B cell (primary cell): ENCODE results near the gene MPPED2. TPM values are rescaled to one million over a fixed set of nuclear protein-coding genes. Genes with fewer than 3 reads are reported as not detected.

Experiments
- ATAC-seq: fragments of 200-7000 bp; cut with Tn5 transposase; one replicate; pipeline ENCODE4 v1.10.0; 2021; ENCODE audit warnings: low read depth, mild to moderate bottlenecking, moderate number of reproducible peaks, moderate library complexity
- CTCF ChIA-PET: fragments of 350-600 bp; sonication (Branson Sonifier 250); formaldehyde crosslinking; loops from one replicate; lab custom pipeline; 2021; ENCODE audit warnings: antibody characterized with exemption, inconsistent platforms; lab: Charles Lee
- POLR2A ChIA-PET: fragments of 350-600 bp; sonication (Branson Sonifier 250); formaldehyde crosslinking; loops from one replicate; lab custom pipeline; 2021; ENCODE audit warnings: antibody characterized with exemption; lab: Charles Lee
- DNase-seq: peaks from one replicate; pipeline ENCODE4 v3.0.0; 2013
- H2AFZ ChIP-seq: 2 replicates; pipeline ENCODE4 v1.6.1; 2012; ENCODE audit warnings: mild to moderate bottlenecking, low read depth, low read length; ENCODE audit not compliant: insufficient read depth, poor library complexity, severe bottlenecking
- H3K27ac ChIP-seq, 2 donors: 1 replicate in 1 of 2; 2 replicates in 1 of 2; pipeline ENCODE4 v1.5.1; 2012 to 2013; ENCODE audit warnings: low read length in 2 of 2, mild to moderate bottlenecking in 2 of 2, moderate library complexity in 1 of 2
- H3K27me3 ChIP-seq, 4 experiments: fragments of 200-600 bp in 1 of 4; sonication (generic) in 1 of 4; replicated peaks in 1 of 4; 1 replicate in 2 of 4; 2 replicates in 2 of 4; pipeline versions ENCODE4 v1.6.1 to v1.7.0; 2013 to 2016; ENCODE audit warnings: low read length in 3 of 4, mild to moderate bottlenecking in 2 of 4, mixed read lengths in 1 of 4, moderate library complexity in 1 of 4; ENCODE audit not compliant: insufficient read depth in 4 of 4, control insufficient read depth in 3 of 4; ENCODE audit errors: control extremely low read depth in 1 of 4
- H3K36me3 ChIP-seq, 2 experiments: replicated peaks in 1 of 2; 1 replicate in 1 of 2; 2 replicates in 1 of 2; pipeline versions ENCODE4 v1.6.1 to v1.7.1; 2013; ENCODE audit warnings: low read length in 1 of 2; ENCODE audit not compliant: insufficient read depth in 2 of 2, control insufficient read depth in 1 of 2; ENCODE audit errors: control extremely low read depth in 1 of 2, extremely low read depth in 1 of 2
- H3K4me1 ChIP-seq, 2 donors: fragments of 200-600 bp in 1 of 2; sonication (generic) in 1 of 2; 1 replicate in 1 of 2; 2 replicates in 1 of 2; pipeline versions ENCODE4 v1.5.1 to v1.6.1; 2013 to 2017; ENCODE audit warnings: low read length in 2 of 2; ENCODE audit not compliant: control insufficient read depth in 2 of 2, insufficient read depth in 2 of 2
- H3K4me2 ChIP-seq: replicated peaks from 2 replicates; pipeline ENCODE3; 2012; ENCODE audit warnings: mild to moderate bottlenecking, low read depth, low read length; ENCODE audit not compliant: poor library complexity, severe bottlenecking
- H3K4me3 ChIP-seq, 5 experiments: fragments of 200-600 bp in 1 of 5; sonication (generic) in 1 of 5; 1 replicate in 3 of 5; 2 replicates in 2 of 5; pipeline versions ENCODE4 v1.5.1 to v1.7.0; 2011 to 2016; ENCODE audit warnings: low read length in 4 of 5, mild to moderate bottlenecking in 4 of 5, low read depth in 2 of 5, control low read depth in 1 of 5, moderate library complexity in 1 of 5; ENCODE audit not compliant: insufficient read depth in 1 of 5; ENCODE audit errors: control extremely low read depth in 1 of 5, extremely low read depth in 1 of 5
- H3K79me2 ChIP-seq: fragments of 200-600 bp; sonication (generic); one replicate; pipeline ENCODE4 v1.6.0; 2016; ENCODE audit warnings: low read length; ENCODE audit not compliant: control insufficient read depth, insufficient read depth
- H3K9ac ChIP-seq: fragments of 200-600 bp; sonication (generic); 2 replicates; pipeline ENCODE4 v1.6.1; 2017; ENCODE audit warnings: mild to moderate bottlenecking, low read length, moderate library complexity
- H3K9me3 ChIP-seq, 3 donors: one replicate each; pipeline versions ENCODE4 v1.6.1 to v1.7.1; 2013; ENCODE audit warnings: low read length in 2 of 3; ENCODE audit not compliant: control insufficient read depth in 2 of 3, insufficient read depth in 1 of 3; ENCODE audit errors: control extremely low read depth in 1 of 3
- H4K20me1 ChIP-seq: 2 replicates; pipeline ENCODE4 v1.6.0; 2012; ENCODE audit warnings: mild to moderate bottlenecking, low read length; ENCODE audit not compliant: insufficient read depth, control insufficient read depth, poor library complexity, severe bottlenecking
- H3K27ac Mint-ChIP-seq: one replicate; pipeline ENCODE4 v1.8.0; 2021; ENCODE audit warnings: mixed read lengths
- H3K27me3 Mint-ChIP-seq: one replicate; pipeline ENCODE4 v1.8.0; 2021; ENCODE audit warnings: mixed read lengths
- H3K4me1 Mint-ChIP-seq: one replicate; pipeline ENCODE4 v1.8.0; 2021; ENCODE audit warnings: mixed read lengths
- H3K4me3 Mint-ChIP-seq: one replicate; pipeline ENCODE4 v1.8.0; 2021; ENCODE audit warnings: mixed read lengths
- H3K9me3 Mint-ChIP-seq: one replicate; pipeline ENCODE4 v1.8.0; 2022; ENCODE audit warnings: mixed read lengths; ENCODE audit not compliant: insufficient read depth
- EZH2 ChIP-seq: IDR thresholded peaks from 2 replicates; pipeline ENCODE4 v1.6.1; 2012; ENCODE audit warnings: borderline replicate concordance, low read depth, mild to moderate bottlenecking, moderate library complexity, low read length; ENCODE audit not compliant: insufficient read depth, poor library complexity, severe bottlenecking
- WGBS: methylation state at CpG from one replicate; pipeline ENCODE4 v1.1.5; 2013; ENCODE audit warnings: missing lambda C conversion rate; ENCODE audit not compliant: insufficient coverage; 5-methylcytosine and 5-hydroxymethylcytosine counted together
- intact Hi-C: fragments of 100-400 bp; cut with micrococcal nuclease; formaldehyde crosslinking; loops from one replicate; pipeline ENCODE4 v1.10.0; 2022
- polyA plus RNA-seq: library from polyadenylated mRNA; depleted of rRNA; stranded (reverse); fragments of >200 nt; gene quantifications from 2 replicates; pipeline ENCODE4 v1.2.3, GENCODE V29; 2012
- total RNA-seq, 2 donors: library from RNA; stranded (reverse); fragments of 120-200 nt in 1 of 2; gene quantifications; 1 replicate in 1 of 2; 2 replicates in 1 of 2; pipeline versions ENCODE4 v1.2.3 to v1.2.4, GENCODE V29; 2013 to 2022
- TF ChIP-seq, protein P1 (sequence below): fragments of 200-600 bp; IDR thresholded peaks from one replicate; pipeline ENCODE4 v1.8.0; 2022; ENCODE audit warnings: antibody characterized with exemption, mild to moderate bottlenecking

MPPED2 gene
- total and polyA plus RNA-seq, 2 donors (not counting 1 experiment from before 2014, with no cell fraction given): 0.70 to 1.1 TPM

DNA sequence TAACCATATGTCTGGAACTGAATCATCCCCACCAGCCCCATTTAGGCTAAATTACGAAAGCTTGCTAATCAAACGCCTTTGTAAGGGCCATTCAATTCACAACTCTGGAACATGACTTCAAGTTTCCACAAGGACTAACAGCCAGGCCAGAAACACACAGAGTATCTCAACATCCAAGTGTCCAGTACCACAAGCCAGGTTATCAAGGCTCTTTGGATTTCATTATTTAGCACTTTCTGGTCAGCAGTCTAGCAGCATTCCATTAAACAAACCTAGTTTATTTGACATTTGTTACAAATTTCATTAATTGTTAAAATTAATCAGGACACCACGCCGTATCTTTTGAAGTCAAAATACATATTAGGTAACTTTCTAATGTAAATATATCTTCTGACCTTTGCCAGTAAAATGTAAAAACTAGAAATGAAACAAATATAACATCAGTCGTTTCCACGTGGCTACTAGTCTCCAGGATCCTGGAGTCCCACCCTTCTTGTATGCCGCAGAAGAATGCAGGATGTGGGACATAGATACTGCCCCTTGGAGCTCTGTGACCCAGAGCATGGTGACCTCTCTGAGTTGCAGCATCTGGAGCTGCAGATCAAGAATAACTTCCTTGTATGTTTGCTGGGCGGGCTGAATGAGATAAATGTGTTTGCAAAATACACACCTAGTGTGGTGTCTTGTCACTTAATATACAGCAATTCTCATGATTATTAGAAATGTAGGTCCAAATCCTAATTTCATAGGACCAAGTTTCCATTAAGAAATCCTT lies 64.7 kb downstream of the MPPED2 start:
- ChIA-PET POLR2A (no interaction called here), CTCF (interaction anchor here (0.7 kb wide), 1 partner anchor 35 kb away, joined by 3 read pairs; no protein-coding TSS in a partner anchor)
- Histone ChIP-seq H3K79me2 (no peaks in the 10 kb centered on the region), H3K4me1 (no peaks in the 10 kb centered on the region), H3K9me3 (no peaks in the 10 kb centered on the region), H3K36me3 (no peaks in the 10 kb centered on the region), H2AFZ (no peak overlapping the region), H3K9ac (no peak overlapping the region), H3K4me3 (no peak overlapping the region), H3K27me3 (no peaks in the 10 kb centered on the region), H4K20me1 (no peaks in the 10 kb centered on the region), H3K4me2 (no peak overlapping the region), H3K27ac (no peak overlapping the region)
- no peak for TF ChIP-seq EZH2
- TF ChIP-seq, protein P1, sequence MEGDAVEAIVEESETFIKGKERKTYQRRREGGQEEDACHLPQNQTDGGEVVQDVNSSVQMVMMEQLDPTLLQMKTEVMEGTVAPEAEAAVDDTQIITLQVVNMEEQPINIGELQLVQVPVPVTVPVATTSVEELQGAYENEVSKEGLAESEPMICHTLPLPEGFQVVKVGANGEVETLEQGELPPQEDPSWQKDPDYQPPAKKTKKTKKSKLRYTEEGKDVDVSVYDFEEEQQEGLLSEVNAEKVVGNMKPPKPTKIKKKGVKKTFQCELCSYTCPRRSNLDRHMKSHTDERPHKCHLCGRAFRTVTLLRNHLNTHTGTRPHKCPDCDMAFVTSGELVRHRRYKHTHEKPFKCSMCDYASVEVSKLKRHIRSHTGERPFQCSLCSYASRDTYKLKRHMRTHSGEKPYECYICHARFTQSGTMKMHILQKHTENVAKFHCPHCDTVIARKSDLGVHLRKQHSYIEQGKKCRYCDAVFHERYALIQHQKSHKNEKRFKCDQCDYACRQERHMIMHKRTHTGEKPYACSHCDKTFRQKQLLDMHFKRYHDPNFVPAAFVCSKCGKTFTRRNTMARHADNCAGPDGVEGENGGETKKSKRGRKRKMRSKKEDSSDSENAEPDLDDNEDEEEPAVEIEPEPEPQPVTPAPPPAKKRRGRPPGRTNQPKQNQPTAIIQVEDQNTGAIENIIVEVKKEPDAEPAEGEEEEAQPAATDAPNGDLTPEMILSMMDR: no peak
- intact Hi-C loops: no loop called here
- no peaks in the 10 kb centered on the region for H3K4me1 Mint-ChIP-seq
- WGBS: 98% methylated on average over 4 of the region's 8 CpGs
- peaks cover 3% of the 10 kb centered on the region for H3K27me3 Mint-ChIP-seq
- ATAC-seq (no peak), DNase-seq (no peak)
- H3K4me3 Mint-ChIP-seq: no peak overlapping the region
- no peaks in the 10 kb centered on the region for H3K9me3 Mint-ChIP-seq
- no peak overlapping the region for H3K27ac Mint-ChIP-seq

DNA sequence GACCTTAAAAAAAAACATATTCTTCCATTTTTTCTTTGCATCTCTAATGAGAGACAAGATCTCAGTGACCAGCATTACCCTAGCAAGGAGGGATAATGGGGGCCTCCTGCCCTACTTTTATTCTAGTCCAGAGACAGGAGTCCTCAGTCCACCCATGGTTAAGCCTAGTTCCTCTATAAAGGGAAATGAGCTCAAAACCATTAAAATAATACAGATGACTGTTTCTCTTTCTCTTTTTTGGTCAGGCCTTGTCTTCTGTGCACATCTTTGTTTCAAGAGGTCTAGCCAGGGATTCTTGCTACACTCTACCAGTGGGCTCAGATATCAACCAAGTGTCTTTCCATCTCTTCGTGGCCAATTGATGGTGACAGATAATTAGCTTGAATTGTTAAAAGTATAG lies 73.1 kb downstream of the MPPED2 start:
- Histone ChIP-seq H3K36me3 (no peaks in the 10 kb centered on the region), H4K20me1 (no peaks in the 10 kb centered on the region), H2AFZ (no peak overlapping the region), H3K27ac (peak overlapping the region in 1 of 2 donors; percentile 29), H3K9me3 (no peaks in the 10 kb centered on the region), H3K79me2 (no peaks in the 10 kb centered on the region), H3K4me3 (no peak overlapping the region), H3K27me3 (no peaks in the 10 kb centered on the region), H3K4me1 (peaks cover 0 to 5% of the 10 kb centered on the region in 2 donors), H3K4me2 (no peak overlapping the region), H3K9ac (no peak overlapping the region)
- Mint-ChIP-seq H3K27me3 (peaks cover 3% of the 10 kb centered on the region), H3K4me3 (no peak overlapping the region), H3K4me1 (peaks cover 9% of the 10 kb centered on the region), H3K27ac (no peak overlapping the region), H3K9me3 (no peaks in the 10 kb centered on the region)
- WGBS: no CpG with 5 or more reads among the region's 1 CpG
- DNase-seq (no peak), ATAC-seq (no peak)
- intact Hi-C loops: no loop called here
- ChIA-PET CTCF (no interaction called here), POLR2A (no interaction called here)
- TF ChIP-seq, protein P1: no peak
- no peak for TF ChIP-seq EZH2
